HepG2 (cell line): Measurements from ENCODE around the gene ALAS2. TPM values are rescaled to one million over a fixed set of nuclear protein-coding genes. Genes with fewer than 3 reads are reported as not detected.

Experiments used
- ATAC-seq: fragments of 200-7000 bp; cut with Tn5 transposase; 3 replicates; pipeline ENCODE4 v1.9.1; 2020; ENCODE audit warnings: mild to moderate bottlenecking, moderate library complexity
- Bru-seq: library from RNA; stranded (reverse); fragments of 400-500 nt; gene quantifications from one replicate; lab custom pipeline; 2021; lab: Mats Ljungman, UMichigan
- BruChase-seq, 2 experiments: library from RNA; stranded (reverse); fragments of 400-500 nt; gene quantifications; one replicate each; lab custom pipeline; 2021; lab: Mats Ljungman, UMichigan
- BruUV-seq: library from RNA; stranded (reverse); fragments of 400-500 nt; replicated peaks from 2 replicates; lab custom pipeline; 2021; lab: Mats Ljungman, UMichigan
- CTCF ChIA-PET: fragments of 300-600 bp; formaldehyde crosslinking; extraction: SDS; loops from one replicate; lab custom pipeline; 2021; ENCODE audit warnings: low total read pairs, inconsistent platforms, low intra/inter-chr PET ratio; lab: Yijun Ruan, JAX
- POLR2A ChIA-PET: fragments of 350-600 bp; sonication (Branson Sonifier 250); formaldehyde crosslinking; loops from one replicate; lab custom pipeline; 2020; ENCODE audit warnings: antibody characterized with exemption, inconsistent platforms; lab: Yijun Ruan, JAX
- DNase-seq: peaks from one replicate; pipeline ENCODE4 v3.0.0-alpha.2; 2015; ENCODE audit warnings: low spot score
- FAIRE-seq: peaks from 3 replicates; lab custom pipeline; 2011; peaks lifted over from hg19 to GRCh38; lab: Jason Lieb, UNC
- H2AFZ ChIP-seq: one replicate; pipeline ENCODE4 v1.6.1; 2011; ENCODE audit warnings: low read length, inconsistent platforms
- H3K27ac ChIP-seq: fragments of 300-600 bp; 3 replicates; pipeline ENCODE4 v1.8.0; 2011; ENCODE audit warnings: mixed run types, mild to moderate bottlenecking, mixed read lengths, low read length, inconsistent platforms; ENCODE audit not compliant: insufficient read depth; ENCODE audit errors: extremely low read length
- H3K27me3 ChIP-seq, 2 experiments: fragments of 200-600 bp in 1 of 2; 2 replicates in 1 of 2; 3 replicates in 1 of 2; pipeline versions ENCODE4 v1.6.0 to v1.8.0; 2011; ENCODE audit warnings: low read length in 2 of 2, mild to moderate bottlenecking in 2 of 2, moderate library complexity in 2 of 2, inconsistent platforms in 1 of 2; ENCODE audit not compliant: insufficient read depth in 2 of 2, control insufficient read depth in 1 of 2
- H3K36me3 ChIP-seq, 2 experiments: fragments of 200-600 bp in 1 of 2; replicated peaks in 1 of 2; 2 replicates in 1 of 2; 3 replicates in 1 of 2; pipeline versions ENCODE4 v1.5.1 to v1.8.0; 2011; ENCODE audit warnings: low read length in 2 of 2, inconsistent platforms in 1 of 2; ENCODE audit not compliant: insufficient read depth in 2 of 2, control insufficient read depth in 1 of 2
- H3K4me1 ChIP-seq: 2 replicates; pipeline ENCODE4 v1.5.1; 2012; ENCODE audit warnings: low read length, inconsistent platforms; ENCODE audit not compliant: insufficient read depth
- H3K4me2 ChIP-seq: 2 replicates; pipeline ENCODE4 v1.6.0; 2011; ENCODE audit warnings: low read depth, low read length, inconsistent platforms
- H3K4me3 ChIP-seq, 3 experiments: fragments of 200-600 bp in 1 of 3; sonication (generic), shearing (Covaris generic) in 1 of 3; replicated peaks in 1 of 3; 2 replicates each; pipeline ENCODE4 v1.5.1; 2011 to 2016; ENCODE audit warnings: low read length in 3 of 3, inconsistent platforms in 2 of 3, low read depth in 2 of 3, mild to moderate bottlenecking in 2 of 3, control low read depth in 1 of 3, mixed read lengths in 1 of 3; ENCODE audit not compliant: insufficient read depth in 1 of 3
- H3K79me2 ChIP-seq: one replicate; pipeline ENCODE4 v1.6.1; 2011; ENCODE audit warnings: low read length, inconsistent platforms; ENCODE audit not compliant: insufficient read depth
- H3K9ac ChIP-seq: 2 replicates; pipeline ENCODE4 v1.6.0; 2011; ENCODE audit warnings: mild to moderate bottlenecking, low read depth, low read length, inconsistent platforms; ENCODE audit not compliant: insufficient read depth
- H3K9me3 ChIP-seq: 2 replicates; pipeline ENCODE4 v1.5.1; 2012; ENCODE audit warnings: mild to moderate bottlenecking, low read length
- H4K20me1 ChIP-seq: 2 replicates; pipeline ENCODE4 v1.6.0; 2011; ENCODE audit warnings: inconsistent platforms, mild to moderate bottlenecking, low read length, moderate library complexity; ENCODE audit not compliant: insufficient read depth
- HNRNPL ChIP-seq: fragments of 200-400 bp; formaldehyde crosslinking; IDR thresholded peaks from 2 replicates; pipeline ENCODE4 v1.6.1; 2017; ENCODE audit warnings: mild to moderate bottlenecking, low read depth, low read length
- ONECUT2 ChIP-seq: sonication (generic); formaldehyde crosslinking; IDR thresholded peaks from 2 replicates; pipeline ENCODE4 v1.4.0; 2020; ENCODE audit warnings: missing genetic modification reagents
- RXRA ChIP-seq: sonication (generic); formaldehyde crosslinking; IDR thresholded peaks from 2 replicates; pipeline ENCODE4 v1.5.1; 2020; ENCODE audit warnings: missing genetic modification reagents
- ZNF703 ChIP-seq: sonication (generic); formaldehyde crosslinking; IDR thresholded peaks from 2 replicates; pipeline ENCODE4 v1.5.1; 2020; ENCODE audit warnings: missing genetic modification reagents, mild to moderate bottlenecking, moderate library complexity, borderline replicate concordance
- WGBS: methylation state at CpG from one replicate; pipeline ENCODE4 v1.1.6; 2017; ENCODE audit warnings: low lambda C conversion rate; 5-methylcytosine and 5-hydroxymethylcytosine counted together
- in situ Hi-C: cut with HindIII; loops from 2 replicates; pipeline ENCODE4 v1.10.0; 2017; ENCODE audit warnings: low pct_unique_long_range_greater_than_20kb; ENCODE audit not compliant: extremely low pct_ligation_motif_present
- intact Hi-C: fragments of 100-400 bp; cut with micrococcal nuclease; formaldehyde crosslinking; loops from one replicate; pipeline ENCODE4 v1.10.0; 2022; ENCODE audit not compliant: unreplicated experiment
- long read RNA-seq, 2 experiments: library from RNA in 1 of 2; library from polyadenylated mRNA in 1 of 2; stranded (forward) in 1 of 2; unstranded in 1 of 2; transcript quantifications; one replicate each; pipeline ENCODE4 v2.0.0, GENCODE V29; 2019 to 2022
- polyA minus RNA-seq, 3 experiments: library from RNA; depleted of rRNA, polyadenylated mRNA; stranded (reverse); fragments of >200 nt; gene quantifications; 2 replicates each; pipeline ENCODE4 v1.2.3, GENCODE V29; 2011; ENCODE audit warnings: low replicate concordance in 1 of 3
- polyA plus RNA-seq, 8 experiments: library from polyadenylated mRNA; depleted of rRNA in 3 of 8; stranded (reverse) in 7 of 8; unstranded in 1 of 8; fragments of >200 nt; fragmentation: Illumina TruSeq in 4 of 8; extraction: Trizol in 4 of 8; gene quantifications; 2 replicates each; pipeline versions ENCODE4 v1.2.1 to v1.2.3, GENCODE V29; 2011 to 2016; ENCODE audit warnings: low read depth in 4 of 8, missing spikeins in 1 of 8, mixed read lengths in 1 of 8; ENCODE audit not compliant: insufficient read depth in 1 of 8
- total RNA-seq, 5 experiments: library from RNA; depleted of rRNA; stranded (reverse); fragments of >200 nt; fragmentation: Illumina TruSeq; extraction: Trizol; gene quantifications; 2 replicates each; pipeline ENCODE4 v1.2.3, GENCODE V29; 2016; ENCODE audit warnings: low read depth in 1 of 5

Gene ALAS2
- total RNA-seq (2016; rRNA removed; fragmentation: Illumina TruSeq; extraction: Trizol) (not detected in 2 replicates), polyA plus RNA-seq (2011; rRNA removed) (not detected in 2 replicates), polyA minus RNA-seq (2011; rRNA and poly(A)+ RNA removed; ENCODE audit: low replicate concordance) (0.23 TPM in 1 of 2 replicates, not detected in the other), Bru-seq, nascent RNA (not detected), BruChase-seq, experiment 1, labeled RNA remaining after a 6-hour chase (percentile 5 among the genes with signal in this experiment), BruChase-seq, experiment 2, labeled RNA remaining after a 2-hour chase (not detected)
- not detected in 2 replicates for total RNA-seq (2016; cell fraction: cytosol; rRNA removed; fragmentation: Illumina TruSeq; extraction: Trizol; ENCODE audit: low read depth)
- total RNA-seq (2016; cell fraction: insoluble cytoplasmic fraction; rRNA removed; fragmentation: Illumina TruSeq; extraction: Trizol): not detected in 2 replicates
- total RNA-seq (2016; cell fraction: membrane; rRNA removed; fragmentation: Illumina TruSeq; extraction: Trizol): not detected in 2 replicates
- total RNA-seq (2016; cell fraction: nucleus; rRNA removed; fragmentation: Illumina TruSeq; extraction: Trizol): not detected in 2 replicates
- polyA plus RNA-seq (2011; cell fraction: cytosol; rRNA removed): not detected in 2 replicates
- not detected in 2 replicates for polyA plus RNA-seq (2011; cell fraction: nucleus; rRNA removed)
- not detected in 2 replicates for polyA plus RNA-seq (2012)
- polyA plus RNA-seq (2016; cell fraction: cytosol; fragmentation: Illumina TruSeq; extraction: Trizol; ENCODE audit: low read depth): not detected in 2 replicates
- polyA plus RNA-seq (2016; cell fraction: insoluble cytoplasmic fraction; fragmentation: Illumina TruSeq; extraction: Trizol; ENCODE audit: low read depth): not detected in 2 replicates
- not detected in 2 replicates for polyA plus RNA-seq (2016; cell fraction: membrane; fragmentation: Illumina TruSeq; extraction: Trizol; ENCODE audit: low read depth)
- not detected in 2 replicates for polyA plus RNA-seq (2016; cell fraction: nucleus; fragmentation: Illumina TruSeq; extraction: Trizol; ENCODE audit: insufficient read depth, low read depth)
- not detected in 2 replicates for polyA minus RNA-seq (2011; cell fraction: cytosol; rRNA and poly(A)+ RNA removed)
- polyA minus RNA-seq (2011; cell fraction: nucleus; rRNA and poly(A)+ RNA removed): not detected in 2 replicates
- long read RNA-seq, experiment 1: 0 reads
- long read RNA-seq, experiment 2: 0 reads

GRCh38 chrX:55030271-55031205 is at the start of gene ALAS2:
Gene ALAS2 (minus strand): TSS chrX:55030977. CDS start chrX:55026000, 4,977 bp downstream.
- H3K9me3 ChIP-seq: no peaks in the 10 kb centered on the region

More at GRCh38 chrX:55030271-55031205, at the start of gene ALAS2:
- Histone ChIP-seq H3K4me3 (no peak within 1 kb of the TSS), H3K4me1 (peaks cover 11% of the 10 kb centered on the region; the same call in 1 of the 2 replicates), H4K20me1 (no peaks in the 10 kb centered on the region), H2AFZ (no peak within 1 kb of the TSS), H3K27ac (no peak within 1 kb of the TSS), H3K79me2 (no peaks in the 10 kb centered on the region), H3K36me3 (no peaks in the 10 kb centered on the region), H3K9ac (no peak within 1 kb of the TSS), H3K4me2 (no peak within 1 kb of the TSS), H3K27me3 (no peaks in the 10 kb centered on the region)
- BruUV-seq: no TSS peak
- intact Hi-C loops: no loop called here
- TF ChIP-seq RXRA (CRISPR knock-in tag): no peak
- no peak for TF ChIP-seq ZNF703 (CRISPR knock-in tag)
- TF ChIP-seq ONECUT2: no peak
- TF ChIP-seq HNRNPL: no peak
- in situ Hi-C loops: no loop called here
- ATAC-seq (no peak), DNase-seq (no peak), FAIRE-seq (no peak)
- CTCF ChIA-PET: no interaction called here
- POLR2A ChIA-PET: no interaction called here
- 14% methylated on average over 5 of the region's 7 CpGs for WGBS
